WTC11 (cell line): ENCODE data around the gene CYTH3. TPM values are rescaled to one million over a fixed set of nuclear protein-coding genes. Genes with fewer than 3 reads are reported as not detected.

ENCODE experiments used
- ATAC-seq: fragments of 200-7000 bp; cut with Tn5 transposase; 2 replicates; pipeline ENCODE4 v1.10.0; 2021; ENCODE audit warnings: mild to moderate bottlenecking, moderate library complexity
- CTCF ChIA-PET: fragments of 300-600 bp; sonication (Branson Sonifier 250); formaldehyde crosslinking; loops from one replicate; lab custom pipeline; 2021; ENCODE audit warnings: antibody characterized with exemption; lab: Charles Lee
- POLR2A ChIA-PET: fragments of 350-600 bp; sonication (Branson Sonifier 250); formaldehyde crosslinking; loops from one replicate; lab custom pipeline; 2021; ENCODE audit warnings: antibody characterized with exemption; lab: Charles Lee
- DNase-seq: peaks from one replicate; pipeline ENCODE4 v3.0.0; 2021; ENCODE audit warnings: low spot score
- H3K27ac Mint-ChIP-seq: 2 replicates; pipeline ENCODE4 v1.8.0; 2021; ENCODE audit warnings: mixed read lengths
- H3K27me3 Mint-ChIP-seq: 2 replicates; pipeline ENCODE4 v1.8.0; 2021; ENCODE audit warnings: low read depth, mild to moderate bottlenecking, moderate library complexity, mixed read lengths
- H3K36me3 Mint-ChIP-seq: 2 replicates; pipeline ENCODE4 v1.8.0; 2021; ENCODE audit warnings: mixed read lengths
- H3K4me1 Mint-ChIP-seq: 2 replicates; pipeline ENCODE4 v1.8.0; 2022; ENCODE audit warnings: mixed read lengths
- H3K4me3 Mint-ChIP-seq: 2 replicates; pipeline ENCODE4 v1.8.0; 2021; ENCODE audit warnings: mild to moderate bottlenecking, moderate library complexity, mixed read lengths
- H3K9me3 Mint-ChIP-seq: 2 replicates; pipeline ENCODE4 v1.8.0; 2021; ENCODE audit warnings: mixed read lengths
- CBFB ChIP-seq: sonication (generic); formaldehyde crosslinking; IDR thresholded peaks from 2 replicates; pipeline ENCODE4 v1.8.1; 2022; ENCODE audit warnings: mild to moderate bottlenecking, low read depth, missing genetic modification reagents
- ETV6 ChIP-seq: sonication (generic); formaldehyde crosslinking; IDR thresholded peaks from 2 replicates; pipeline ENCODE4 v1.8.1; 2022; ENCODE audit warnings: mild to moderate bottlenecking, missing genetic modification reagents
- FOXP1 ChIP-seq: sonication (generic); formaldehyde crosslinking; IDR thresholded peaks from 2 replicates; pipeline ENCODE4 v1.8.0; 2022; ENCODE audit warnings: missing genetic modification reagents, mild to moderate bottlenecking, moderate library complexity, borderline replicate concordance
- FOXP4 ChIP-seq: sonication (generic); formaldehyde crosslinking; IDR thresholded peaks from 2 replicates; pipeline ENCODE4 v1.8.0; 2022; ENCODE audit warnings: mild to moderate bottlenecking, missing genetic modification reagents
- HMGA2 ChIP-seq: fragments of 250-450 bp; sonication (Bioruptor Pico); IDR thresholded peaks from 2 replicates; pipeline ENCODE4 v1.4.0; 2021; ENCODE audit warnings: mild to moderate bottlenecking, moderate library complexity
- KAT7 ChIP-seq: sonication (generic); formaldehyde crosslinking; IDR thresholded peaks from 2 replicates; pipeline ENCODE4 v1.8.1; 2023; ENCODE audit warnings: missing genetic modification reagents, mild to moderate bottlenecking, borderline replicate concordance
- RELA ChIP-seq: sonication (generic); formaldehyde crosslinking; IDR thresholded peaks from 2 replicates; pipeline ENCODE4 v1.8.1; 2022; ENCODE audit warnings: missing genetic modification reagents, mild to moderate bottlenecking, borderline replicate concordance
- TCF7 ChIP-seq: sonication (generic); formaldehyde crosslinking; IDR thresholded peaks from 2 replicates; pipeline ENCODE4 v1.8.0; 2022; ENCODE audit warnings: mild to moderate bottlenecking, low read depth, missing genetic modification reagents, moderate library complexity
- TEAD1 ChIP-seq: sonication (generic); formaldehyde crosslinking; IDR thresholded peaks from 2 replicates; pipeline ENCODE4 v1.8.0; 2022; ENCODE audit warnings: mild to moderate bottlenecking, missing genetic modification reagents
- ZBTB43 ChIP-seq: sonication (generic); formaldehyde crosslinking; IDR thresholded peaks from 2 replicates; pipeline ENCODE4 v1.8.1; 2023; ENCODE audit warnings: mild to moderate bottlenecking, missing genetic modification reagents
- ZMAT4 ChIP-seq: fragments of 250-450 bp; sonication (Bioruptor Pico); IDR thresholded peaks from 2 replicates; pipeline ENCODE4 v1.9.0; 2021; ENCODE audit warnings: mild to moderate bottlenecking
- ZNF121 ChIP-seq: sonication (generic); formaldehyde crosslinking; IDR thresholded peaks from 2 replicates; pipeline ENCODE4 v1.8.0; 2023; ENCODE audit warnings: missing genetic modification reagents
- ZNF317 ChIP-seq: sonication (generic); formaldehyde crosslinking; IDR thresholded peaks from 2 replicates; pipeline ENCODE4 v1.8.1; 2023; ENCODE audit warnings: low read depth, mild to moderate bottlenecking, moderate library complexity, missing genetic modification reagents, borderline replicate concordance
- ZNF396 ChIP-seq: fragments of 250-450 bp; sonication (Bioruptor Pico); IDR thresholded peaks from 2 replicates; pipeline ENCODE4 v1.8.0; 2021; ENCODE audit warnings: mild to moderate bottlenecking, moderate library complexity, borderline replicate concordance
- ZNF532 ChIP-seq: fragments of 250-450 bp; sonication (Bioruptor Pico); IDR thresholded peaks from 2 replicates; pipeline ENCODE4 v1.9.0; 2021; ENCODE audit warnings: mild to moderate bottlenecking, borderline replicate concordance
- total RNA-seq: library from RNA; stranded (reverse); gene quantifications from 3 replicates; pipeline ENCODE4 v1.2.3, GENCODE V29; 2021
- TF ChIP-seq, protein P1 (sequence below): fragments of 250-450 bp; sonication (Bioruptor Pico); conservative IDR thresholded peaks from 2 replicates; pipeline ENCODE4 v1.9.0; 2021; ENCODE audit warnings: mild to moderate bottlenecking
- TF ChIP-seq, protein P2 (sequence below): sonication (generic); formaldehyde crosslinking; IDR thresholded peaks from 2 replicates; pipeline ENCODE4 v1.8.1; 2022; ENCODE audit warnings: mild to moderate bottlenecking, missing genetic modification reagents, moderate library complexity, borderline replicate concordance
- TF ChIP-seq, protein P3 (sequence below): sonication (generic); formaldehyde crosslinking; IDR thresholded peaks from 2 replicates; pipeline ENCODE4 v1.8.1; 2023; ENCODE audit warnings: mild to moderate bottlenecking, moderate library complexity, missing genetic modification reagents

CYTH3 gene
- total RNA-seq, 1 experiment from 2014 or later: 13.2 TPM

DNA sequence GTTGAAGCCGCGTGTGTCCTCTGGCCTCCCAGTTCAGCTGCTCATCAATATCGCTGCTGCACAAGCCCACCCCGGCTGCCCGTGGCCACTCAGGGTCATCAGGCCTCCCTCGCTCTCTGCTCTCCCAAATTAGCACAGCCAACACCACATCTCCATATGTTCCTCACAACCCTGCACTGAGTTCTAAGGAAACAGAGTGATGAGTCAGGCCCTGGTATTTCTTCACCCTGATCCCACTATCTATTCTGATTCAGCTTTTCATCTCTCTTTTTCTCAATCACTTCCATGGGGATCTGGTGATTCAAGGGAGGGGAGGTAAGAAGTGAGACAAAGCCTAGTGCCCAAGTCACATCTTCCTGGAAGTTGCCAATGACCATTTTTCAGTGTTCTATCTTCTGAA is 23.8 kb downstream of the CYTH3 start:
- DNase-seq (no peak), ATAC-seq (no peak)
- POLR2A ChIA-PET: no interaction called here
- CTCF ChIA-PET: interaction anchor here (0.6 kb wide), 1 partner anchor 62 kb away, joined by 5 read pairs; no protein-coding TSS in a partner anchor
- H3K36me3 Mint-ChIP-seq: no peaks in the 10 kb centered on the region
- no peaks in the 10 kb centered on the region for H3K9me3 Mint-ChIP-seq
- H3K4me1 Mint-ChIP-seq: peaks cover 37% of the 10 kb centered on the region
- H3K27ac Mint-ChIP-seq: 0 out of 2 replicates have a peak overlapping the region, but pooled peaks have one; percentile 9
- no peak overlapping the region for H3K4me3 Mint-ChIP-seq
- no peaks in the 10 kb centered on the region for H3K27me3 Mint-ChIP-seq
- TF ChIP-seq KAT7 (CRISPR knock-in tag): no peak
- TF ChIP-seq, protein P1, sequence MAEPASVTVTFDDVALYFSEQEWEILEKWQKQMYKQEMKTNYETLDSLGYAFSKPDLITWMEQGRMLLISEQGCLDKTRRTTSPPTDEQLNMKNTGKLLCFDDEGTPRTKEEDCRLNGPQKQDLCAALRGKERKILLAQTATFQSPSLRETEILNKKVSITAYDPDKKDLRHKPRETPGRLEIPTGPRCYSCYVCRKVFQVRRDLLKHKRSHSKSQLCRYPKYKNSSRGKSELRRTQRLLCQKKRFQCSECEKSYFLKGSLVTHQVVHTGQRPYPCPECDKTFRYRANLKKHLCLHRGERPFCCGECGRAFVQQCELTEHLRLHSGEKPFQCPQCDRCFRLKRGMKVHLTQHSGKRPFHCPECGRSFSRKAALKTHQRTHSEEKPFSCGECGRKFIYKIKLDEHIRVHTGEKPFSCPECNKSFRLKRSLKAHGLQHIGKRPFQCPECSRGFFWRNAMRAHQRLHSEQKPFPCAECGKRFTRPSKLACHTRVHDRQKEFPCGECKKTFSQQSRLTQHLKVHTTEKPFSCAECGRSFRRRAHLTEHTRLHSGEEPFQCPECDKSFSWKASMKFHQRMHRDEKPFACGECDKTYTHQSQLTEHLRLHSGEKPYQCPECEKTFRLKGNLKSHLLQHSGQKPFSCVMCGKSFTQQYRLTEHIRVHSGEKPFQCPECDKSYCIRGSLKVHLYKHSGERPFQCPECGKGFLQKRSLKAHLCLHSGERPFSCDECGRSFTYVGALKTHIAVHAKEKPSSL: no peak
- TF ChIP-seq TCF7 (CRISPR knock-in tag): no peak
- no peak for TF ChIP-seq FOXP1 (CRISPR knock-in tag)
- TF ChIP-seq HMGA2 (CRISPR knock-in tag): no peak
- no peak for TF ChIP-seq ZNF317 (CRISPR knock-in tag)
- TF ChIP-seq ZNF532 (CRISPR knock-in tag): no peak
- no peak for TF ChIP-seq FOXP4 (CRISPR knock-in tag)
- no peak for TF ChIP-seq ZNF396
- no peak for TF ChIP-seq ZNF121 (CRISPR knock-in tag)
- TF ChIP-seq, protein P2, sequence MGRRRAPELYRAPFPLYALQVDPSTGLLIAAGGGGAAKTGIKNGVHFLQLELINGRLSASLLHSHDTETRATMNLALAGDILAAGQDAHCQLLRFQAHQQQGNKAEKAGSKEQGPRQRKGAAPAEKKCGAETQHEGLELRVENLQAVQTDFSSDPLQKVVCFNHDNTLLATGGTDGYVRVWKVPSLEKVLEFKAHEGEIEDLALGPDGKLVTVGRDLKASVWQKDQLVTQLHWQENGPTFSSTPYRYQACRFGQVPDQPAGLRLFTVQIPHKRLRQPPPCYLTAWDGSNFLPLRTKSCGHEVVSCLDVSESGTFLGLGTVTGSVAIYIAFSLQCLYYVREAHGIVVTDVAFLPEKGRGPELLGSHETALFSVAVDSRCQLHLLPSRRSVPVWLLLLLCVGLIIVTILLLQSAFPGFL (CRISPR knock-in tag): no peak
- no peak for TF ChIP-seq TEAD1 (CRISPR knock-in tag)
- TF ChIP-seq ZMAT4: no peak
- TF ChIP-seq ZBTB43 (CRISPR knock-in tag): no peak
- no peak for TF ChIP-seq RELA (CRISPR knock-in tag)
- TF ChIP-seq, protein P3, sequence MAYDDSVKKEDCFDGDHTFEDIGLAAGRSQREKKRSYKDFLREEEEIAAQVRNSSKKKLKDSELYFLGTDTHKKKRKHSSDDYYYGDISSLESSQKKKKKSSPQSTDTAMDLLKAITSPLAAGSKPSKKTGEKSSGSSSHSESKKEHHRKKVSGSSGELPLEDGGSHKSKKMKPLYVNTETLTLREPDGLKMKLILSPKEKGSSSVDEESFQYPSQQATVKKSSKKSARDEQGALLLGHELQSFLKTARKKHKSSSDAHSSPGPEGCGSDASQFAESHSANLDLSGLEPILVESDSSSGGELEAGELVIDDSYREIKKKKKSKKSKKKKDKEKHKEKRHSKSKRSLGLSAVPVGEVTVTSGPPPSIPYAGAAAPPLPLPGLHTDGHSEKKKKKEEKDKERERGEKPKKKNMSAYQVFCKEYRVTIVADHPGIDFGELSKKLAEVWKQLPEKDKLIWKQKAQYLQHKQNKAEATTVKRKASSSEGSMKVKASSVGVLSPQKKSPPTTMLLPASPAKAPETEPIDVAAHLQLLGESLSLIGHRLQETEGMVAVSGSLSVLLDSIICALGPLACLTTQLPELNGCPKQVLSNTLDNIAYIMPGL (CRISPR knock-in tag): no peak
- TF ChIP-seq CBFB (CRISPR knock-in tag): no peak
- no peak for TF ChIP-seq ETV6 (CRISPR knock-in tag)
- TF ChIP-seq, all 79 proteins: peak for 0
